ENCODE measurements around the gene EXOC6B.

DNA sequence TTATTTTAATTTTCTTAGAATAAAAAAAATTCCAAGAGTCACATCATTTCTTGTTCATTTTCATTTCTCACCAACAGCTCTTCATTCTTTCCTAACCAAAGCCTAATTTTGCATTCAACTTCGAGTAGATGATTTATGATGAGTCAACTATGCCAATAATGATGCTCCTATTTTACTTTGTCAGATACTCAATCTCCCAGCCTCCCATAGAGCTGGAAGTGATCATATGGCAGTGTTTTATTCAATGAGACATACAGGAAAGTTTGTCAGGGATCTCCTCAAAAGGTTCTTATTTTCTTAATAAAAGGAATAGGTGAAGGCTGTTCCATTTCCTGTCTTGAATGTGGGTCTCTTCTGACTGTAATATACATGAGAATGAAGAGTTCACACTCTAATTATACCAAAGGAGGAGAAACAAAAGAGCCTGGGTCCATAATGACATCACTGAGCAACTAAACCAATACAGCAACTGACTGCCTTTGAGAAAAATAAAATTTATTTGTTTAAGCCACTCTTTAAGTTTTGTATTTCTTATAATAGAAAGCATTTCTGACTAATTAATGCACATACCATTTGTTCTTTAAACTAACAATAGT, 447.0 kb downstream of the EXOC6B start:
- TF ChIP-seq SMAD4 (CRISPR knock-in tag; IDR thresholded peaks at IDR 0.05) (no peak), ZNF423 (CRISPR knock-in tag; IDR thresholded peaks at IDR 0.05) (no peak), SP1 (CRISPR knock-in tag; conservative IDR thresholded peaks at IDR 0.05) (no peak), NR3C1 (CRISPR knock-in tag; conservative IDR thresholded peaks at IDR 0.05; ENCODE audit: low read depth) (no peak)
- TF ChIP-seq, protein P1, sequence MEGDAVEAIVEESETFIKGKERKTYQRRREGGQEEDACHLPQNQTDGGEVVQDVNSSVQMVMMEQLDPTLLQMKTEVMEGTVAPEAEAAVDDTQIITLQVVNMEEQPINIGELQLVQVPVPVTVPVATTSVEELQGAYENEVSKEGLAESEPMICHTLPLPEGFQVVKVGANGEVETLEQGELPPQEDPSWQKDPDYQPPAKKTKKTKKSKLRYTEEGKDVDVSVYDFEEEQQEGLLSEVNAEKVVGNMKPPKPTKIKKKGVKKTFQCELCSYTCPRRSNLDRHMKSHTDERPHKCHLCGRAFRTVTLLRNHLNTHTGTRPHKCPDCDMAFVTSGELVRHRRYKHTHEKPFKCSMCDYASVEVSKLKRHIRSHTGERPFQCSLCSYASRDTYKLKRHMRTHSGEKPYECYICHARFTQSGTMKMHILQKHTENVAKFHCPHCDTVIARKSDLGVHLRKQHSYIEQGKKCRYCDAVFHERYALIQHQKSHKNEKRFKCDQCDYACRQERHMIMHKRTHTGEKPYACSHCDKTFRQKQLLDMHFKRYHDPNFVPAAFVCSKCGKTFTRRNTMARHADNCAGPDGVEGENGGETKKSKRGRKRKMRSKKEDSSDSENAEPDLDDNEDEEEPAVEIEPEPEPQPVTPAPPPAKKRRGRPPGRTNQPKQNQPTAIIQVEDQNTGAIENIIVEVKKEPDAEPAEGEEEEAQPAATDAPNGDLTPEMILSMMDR (IDR thresholded peaks at IDR 0.05) = no peak
- TF ChIP-seq, protein P2, sequence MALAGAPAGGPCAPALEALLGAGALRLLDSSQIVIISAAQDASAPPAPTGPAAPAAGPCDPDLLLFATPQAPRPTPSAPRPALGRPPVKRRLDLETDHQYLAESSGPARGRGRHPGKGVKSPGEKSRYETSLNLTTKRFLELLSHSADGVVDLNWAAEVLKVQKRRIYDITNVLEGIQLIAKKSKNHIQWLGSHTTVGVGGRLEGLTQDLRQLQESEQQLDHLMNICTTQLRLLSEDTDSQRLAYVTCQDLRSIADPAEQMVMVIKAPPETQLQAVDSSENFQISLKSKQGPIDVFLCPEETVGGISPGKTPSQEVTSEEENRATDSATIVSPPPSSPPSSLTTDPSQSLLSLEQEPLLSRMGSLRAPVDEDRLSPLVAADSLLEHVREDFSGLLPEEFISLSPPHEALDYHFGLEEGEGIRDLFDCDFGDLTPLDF (CRISPR knock-in tag; IDR thresholded peaks at IDR 0.05) = no peak
- TF ChIP-seq, protein P3, sequence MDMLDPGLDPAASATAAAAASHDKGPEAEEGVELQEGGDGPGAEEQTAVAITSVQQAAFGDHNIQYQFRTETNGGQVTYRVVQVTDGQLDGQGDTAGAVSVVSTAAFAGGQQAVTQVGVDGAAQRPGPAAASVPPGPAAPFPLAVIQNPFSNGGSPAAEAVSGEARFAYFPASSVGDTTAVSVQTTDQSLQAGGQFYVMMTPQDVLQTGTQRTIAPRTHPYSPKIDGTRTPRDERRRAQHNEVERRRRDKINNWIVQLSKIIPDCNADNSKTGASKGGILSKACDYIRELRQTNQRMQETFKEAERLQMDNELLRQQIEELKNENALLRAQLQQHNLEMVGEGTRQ (CRISPR knock-in tag; IDR thresholded peaks at IDR 0.05) = no peak
